B cell (primary cell): ENCODE data around the gene B4GALNT3. TPM values are rescaled to one million over a fixed set of nuclear protein-coding genes. Genes with fewer than 3 reads are reported as not detected.

Experiments
- ATAC-seq: fragments of 200-7000 bp; cut with Tn5 transposase; one replicate; pipeline ENCODE4 v1.10.0; 2021; ENCODE audit warnings: low read depth, mild to moderate bottlenecking, moderate number of reproducible peaks, moderate library complexity
- CTCF ChIA-PET: fragments of 350-600 bp; sonication (Branson Sonifier 250); formaldehyde crosslinking; loops from one replicate; lab custom pipeline; 2021; ENCODE audit warnings: antibody characterized with exemption, inconsistent platforms; lab: Charles Lee
- POLR2A ChIA-PET: fragments of 350-600 bp; sonication (Branson Sonifier 250); formaldehyde crosslinking; loops from one replicate; lab custom pipeline; 2021; ENCODE audit warnings: antibody characterized with exemption; lab: Charles Lee
- DNase-seq: peaks from one replicate; pipeline ENCODE4 v3.0.0; 2013
- H2AFZ ChIP-seq: 2 replicates; pipeline ENCODE4 v1.6.1; 2012; ENCODE audit warnings: mild to moderate bottlenecking, low read depth, low read length; ENCODE audit not compliant: insufficient read depth, poor library complexity, severe bottlenecking
- H3K27ac ChIP-seq, 2 donors: 1 replicate in 1 of 2; 2 replicates in 1 of 2; pipeline ENCODE4 v1.5.1; 2012 to 2013; ENCODE audit warnings: low read length in 2 of 2, mild to moderate bottlenecking in 2 of 2, moderate library complexity in 1 of 2
- H3K27me3 ChIP-seq, 4 experiments: fragments of 200-600 bp in 1 of 4; sonication (generic) in 1 of 4; replicated peaks in 1 of 4; 1 replicate in 2 of 4; 2 replicates in 2 of 4; pipeline versions ENCODE4 v1.6.1 to v1.7.0; 2013 to 2016; ENCODE audit warnings: low read length in 3 of 4, mild to moderate bottlenecking in 2 of 4, mixed read lengths in 1 of 4, moderate library complexity in 1 of 4; ENCODE audit not compliant: insufficient read depth in 4 of 4, control insufficient read depth in 3 of 4; ENCODE audit errors: control extremely low read depth in 1 of 4
- H3K36me3 ChIP-seq, 2 experiments: replicated peaks in 1 of 2; 1 replicate in 1 of 2; 2 replicates in 1 of 2; pipeline versions ENCODE4 v1.6.1 to v1.7.1; 2013; ENCODE audit warnings: low read length in 1 of 2; ENCODE audit not compliant: insufficient read depth in 2 of 2, control insufficient read depth in 1 of 2; ENCODE audit errors: control extremely low read depth in 1 of 2, extremely low read depth in 1 of 2
- H3K4me1 ChIP-seq, 2 donors: fragments of 200-600 bp in 1 of 2; sonication (generic) in 1 of 2; 1 replicate in 1 of 2; 2 replicates in 1 of 2; pipeline versions ENCODE4 v1.5.1 to v1.6.1; 2013 to 2017; ENCODE audit warnings: low read length in 2 of 2; ENCODE audit not compliant: control insufficient read depth in 2 of 2, insufficient read depth in 2 of 2
- H3K4me2 ChIP-seq: replicated peaks from 2 replicates; pipeline ENCODE3; 2012; ENCODE audit warnings: mild to moderate bottlenecking, low read depth, low read length; ENCODE audit not compliant: poor library complexity, severe bottlenecking
- H3K4me3 ChIP-seq, 5 experiments: fragments of 200-600 bp in 1 of 5; sonication (generic) in 1 of 5; 1 replicate in 3 of 5; 2 replicates in 2 of 5; pipeline versions ENCODE4 v1.5.1 to v1.7.0; 2011 to 2016; ENCODE audit warnings: low read length in 4 of 5, mild to moderate bottlenecking in 4 of 5, low read depth in 2 of 5, control low read depth in 1 of 5, moderate library complexity in 1 of 5; ENCODE audit not compliant: insufficient read depth in 1 of 5; ENCODE audit errors: control extremely low read depth in 1 of 5, extremely low read depth in 1 of 5
- H3K79me2 ChIP-seq: fragments of 200-600 bp; sonication (generic); one replicate; pipeline ENCODE4 v1.6.0; 2016; ENCODE audit warnings: low read length; ENCODE audit not compliant: control insufficient read depth, insufficient read depth
- H3K9ac ChIP-seq: fragments of 200-600 bp; sonication (generic); 2 replicates; pipeline ENCODE4 v1.6.1; 2017; ENCODE audit warnings: mild to moderate bottlenecking, low read length, moderate library complexity
- H3K9me3 ChIP-seq, 3 donors: one replicate each; pipeline versions ENCODE4 v1.6.1 to v1.7.1; 2013; ENCODE audit warnings: low read length in 2 of 3; ENCODE audit not compliant: control insufficient read depth in 2 of 3, insufficient read depth in 1 of 3; ENCODE audit errors: control extremely low read depth in 1 of 3
- H4K20me1 ChIP-seq: 2 replicates; pipeline ENCODE4 v1.6.0; 2012; ENCODE audit warnings: mild to moderate bottlenecking, low read length; ENCODE audit not compliant: insufficient read depth, control insufficient read depth, poor library complexity, severe bottlenecking
- H3K27ac Mint-ChIP-seq: one replicate; pipeline ENCODE4 v1.8.0; 2021; ENCODE audit warnings: mixed read lengths
- H3K27me3 Mint-ChIP-seq: one replicate; pipeline ENCODE4 v1.8.0; 2021; ENCODE audit warnings: mixed read lengths
- H3K4me1 Mint-ChIP-seq: one replicate; pipeline ENCODE4 v1.8.0; 2021; ENCODE audit warnings: mixed read lengths
- H3K4me3 Mint-ChIP-seq: one replicate; pipeline ENCODE4 v1.8.0; 2021; ENCODE audit warnings: mixed read lengths
- H3K9me3 Mint-ChIP-seq: one replicate; pipeline ENCODE4 v1.8.0; 2022; ENCODE audit warnings: mixed read lengths; ENCODE audit not compliant: insufficient read depth
- EZH2 ChIP-seq: IDR thresholded peaks from 2 replicates; pipeline ENCODE4 v1.6.1; 2012; ENCODE audit warnings: borderline replicate concordance, low read depth, mild to moderate bottlenecking, moderate library complexity, low read length; ENCODE audit not compliant: insufficient read depth, poor library complexity, severe bottlenecking
- WGBS: methylation state at CpG from one replicate; pipeline ENCODE4 v1.1.5; 2013; ENCODE audit warnings: missing lambda C conversion rate; ENCODE audit not compliant: insufficient coverage; 5-methylcytosine and 5-hydroxymethylcytosine counted together
- intact Hi-C: fragments of 100-400 bp; cut with micrococcal nuclease; formaldehyde crosslinking; loops from one replicate; pipeline ENCODE4 v1.10.0; 2022
- polyA plus RNA-seq: library from polyadenylated mRNA; depleted of rRNA; stranded (reverse); fragments of >200 nt; gene quantifications from 2 replicates; pipeline ENCODE4 v1.2.3, GENCODE V29; 2012
- small RNA-seq: library from RNA; depleted of rRNA; stranded (forward); fragments of <200 nt; gene quantifications from one replicate; pipeline ENCODE3, GENCODE V24; 2012; ENCODE audit warnings: low replicate concordance, low read depth; ENCODE audit not compliant: insufficient read length
- total RNA-seq, 2 donors: library from RNA; stranded (reverse); fragments of 120-200 nt in 1 of 2; gene quantifications; 1 replicate in 1 of 2; 2 replicates in 1 of 2; pipeline versions ENCODE4 v1.2.3 to v1.2.4, GENCODE V29; 2013 to 2022
- TF ChIP-seq, protein P1 (sequence below): fragments of 200-600 bp; IDR thresholded peaks from one replicate; pipeline ENCODE4 v1.8.0; 2022; ENCODE audit warnings: antibody characterized with exemption, mild to moderate bottlenecking

B4GALNT3 gene
- total and polyA plus RNA-seq, 2 donors (not counting 1 experiment from before 2014, with no cell fraction given), result 0.25 TPM; not detected in 1

- no peak for ATAC-seq
- H3K4me1 ChIP-seq, result peaks cover 20 to 21% of the 10 kb centered on the region in 2 donors
- no peaks in the 10 kb centered on the region for H3K36me3 ChIP-seq
- H3K9me3 ChIP-seq, result no peaks in the 10 kb centered on the region
- no peak overlapping the region for H3K4me2 ChIP-seq
- no peaks in the 10 kb centered on the region for H3K9me3 Mint-ChIP-seq
- H4K20me1 ChIP-seq, result no peaks in the 10 kb centered on the region
- no peak for DNase-seq
- H3K4me3 Mint-ChIP-seq, result no peak overlapping the region
- H3K27me3 Mint-ChIP-seq, result no peaks in the 10 kb centered on the region
- H2AFZ ChIP-seq, result no peak overlapping the region
- H3K27me3 ChIP-seq, result no peaks in the 10 kb centered on the region
- ChIA-PET CTCF (interaction anchor here (1.2 to 3.1 kb wide), 2 partner anchors 203 to 205 kb away, joined by 3 to 22 read pairs; no protein-coding TSS in a partner anchor), POLR2A (no interaction called here)
- peaks cover 24% of the 10 kb centered on the region for H3K4me1 Mint-ChIP-seq
- TF ChIP-seq EZH2, result no peak
- TF ChIP-seq, protein P1, sequence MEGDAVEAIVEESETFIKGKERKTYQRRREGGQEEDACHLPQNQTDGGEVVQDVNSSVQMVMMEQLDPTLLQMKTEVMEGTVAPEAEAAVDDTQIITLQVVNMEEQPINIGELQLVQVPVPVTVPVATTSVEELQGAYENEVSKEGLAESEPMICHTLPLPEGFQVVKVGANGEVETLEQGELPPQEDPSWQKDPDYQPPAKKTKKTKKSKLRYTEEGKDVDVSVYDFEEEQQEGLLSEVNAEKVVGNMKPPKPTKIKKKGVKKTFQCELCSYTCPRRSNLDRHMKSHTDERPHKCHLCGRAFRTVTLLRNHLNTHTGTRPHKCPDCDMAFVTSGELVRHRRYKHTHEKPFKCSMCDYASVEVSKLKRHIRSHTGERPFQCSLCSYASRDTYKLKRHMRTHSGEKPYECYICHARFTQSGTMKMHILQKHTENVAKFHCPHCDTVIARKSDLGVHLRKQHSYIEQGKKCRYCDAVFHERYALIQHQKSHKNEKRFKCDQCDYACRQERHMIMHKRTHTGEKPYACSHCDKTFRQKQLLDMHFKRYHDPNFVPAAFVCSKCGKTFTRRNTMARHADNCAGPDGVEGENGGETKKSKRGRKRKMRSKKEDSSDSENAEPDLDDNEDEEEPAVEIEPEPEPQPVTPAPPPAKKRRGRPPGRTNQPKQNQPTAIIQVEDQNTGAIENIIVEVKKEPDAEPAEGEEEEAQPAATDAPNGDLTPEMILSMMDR, result no peak
- H3K9ac ChIP-seq, result no peak overlapping the region
- peaks cover 9% of the 10 kb centered on the region for H3K79me2 ChIP-seq
- no peak overlapping the region for H3K4me3 ChIP-seq
- no peak overlapping the region for H3K27ac ChIP-seq
- H3K27ac Mint-ChIP-seq, result no peak overlapping the region
- no CpG with 5 or more reads among the region's 7 CpGs for WGBS
- intact Hi-C loops, result loop anchor here (5.0 kb wide), 1 partner anchor 55 kb away; no protein-coding TSS in a partner anchor
Observed at GRCh38 chr12:612293-612692, 152.6 kb downstream of the B4GALNT3 start.

DNA sequence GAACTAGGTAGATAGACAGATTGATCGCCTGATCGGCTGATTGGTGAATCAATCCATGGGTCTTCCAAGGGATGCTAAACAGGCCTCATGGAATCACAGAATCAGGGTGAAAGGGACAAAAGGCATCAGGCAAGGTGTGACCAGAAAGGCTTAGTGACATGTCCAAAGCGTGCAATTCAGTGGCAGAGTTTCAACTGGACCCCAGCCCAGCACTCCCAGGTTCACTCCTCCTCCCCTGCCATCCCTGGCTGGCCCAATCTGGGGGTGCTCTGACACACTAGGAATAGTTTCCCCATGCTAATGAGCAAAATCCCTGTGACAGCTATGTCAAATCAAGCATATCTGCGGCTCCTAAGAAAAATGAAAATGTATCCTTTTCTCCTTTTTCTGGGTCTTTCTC lies 153.1 kb downstream of the B4GALNT3 start:
- Histone ChIP-seq H3K9ac (no peak overlapping the region), H2AFZ (no peak overlapping the region), H3K79me2 (peaks cover 9% of the 10 kb centered on the region), H4K20me1 (no peaks in the 10 kb centered on the region), H3K4me3 (no peak overlapping the region), H3K4me1 (peaks cover 20 to 21% of the 10 kb centered on the region in 2 donors), H3K27ac (no peak overlapping the region), H3K36me3 (no peaks in the 10 kb centered on the region), H3K4me2 (no peak overlapping the region), H3K27me3 (no peaks in the 10 kb centered on the region), H3K9me3 (no peaks in the 10 kb centered on the region)
- Mint-ChIP-seq H3K4me1 (peaks cover 24% of the 10 kb centered on the region), H3K27ac (no peak overlapping the region), H3K27me3 (no peaks in the 10 kb centered on the region), H3K9me3 (no peaks in the 10 kb centered on the region), H3K4me3 (no peak overlapping the region)
- CTCF ChIA-PET, result interaction anchor here (5.2 to 5.6 kb wide), 2 partner anchors 138 to 203 kb away, joined by 96 to 132 read pairs; partner anchors contain the start of gene WNK1
- ATAC-seq (no peak), DNase-seq (no peak)
- TF ChIP-seq, protein P1, result no peak
- no peak for TF ChIP-seq EZH2
- POLR2A ChIA-PET, result no interaction called here
- intact Hi-C loops, result loop anchor here (5.0 kb wide), 1 partner anchor 54 kb away; no protein-coding TSS in a partner anchor
- 91% methylated on average over 3 of the region's 4 CpGs for WGBS

Small RNA genes lying within 50 kb of the gene (small RNA-seq; reads per million reads assigned to genes)
- not detected for gene RNU7-103P

Other genes starting within 250 kb of the B4GALNT3 start
- not detected in 2 replicates for gene SLC6A12, start 245.8 kb upstream of the B4GALNT3 start, total RNA-seq
- gene SLC6A12, start 245.8 kb upstream of the B4GALNT3 start, polyA plus RNA-seq, result 0.06 TPM in 1 of 2 replicates, not detected in the other
- gene SLC6A13, start 197.1 kb upstream of the B4GALNT3 start, total RNA-seq, result 0.19 and 0.22 TPM in 2 replicates
- 0.20 and 0.54 TPM in 2 replicates for gene SLC6A13, start 197.1 kb upstream of the B4GALNT3 start, polyA plus RNA-seq
- gene KDM5A, start 70.6 kb upstream of the B4GALNT3 start, total RNA-seq, result 171 and 175 TPM in 2 replicates
- 13.0 and 19.3 TPM in 2 replicates for gene KDM5A, start 70.6 kb upstream of the B4GALNT3 start, polyA plus RNA-seq
- 12.9 and 18.5 TPM in 2 replicates for gene CCDC77, start 58.3 kb upstream of the B4GALNT3 start, total RNA-seq
- 8.6 and 11.0 TPM in 2 replicates for gene CCDC77, start 58.3 kb upstream of the B4GALNT3 start, polyA plus RNA-seq
- gene NINJ2, start 203.5 kb downstream of the B4GALNT3 start, total RNA-seq, result 2.9 TPM in 2 replicates
- gene NINJ2, start 203.5 kb downstream of the B4GALNT3 start, polyA plus RNA-seq, result 5.9 and 10.2 TPM in 2 replicates